EL (cell line): ENCODE measurements around the gene TMEM151B.

Experiments used
- DNase-seq: peaks from one replicate; pipeline ENCODE4 v3.0.0-alpha.2; 2016

TMEM151B gene

GRCh38 chr6:44233567-44234100, 36.6 kb upstream of the TMEM151B start:
- no peak for DNase-seq

- DNase-seq: peak; percentile 82
Observed at GRCh38 chr6:44234101-44235025, 35.9 kb upstream of the TMEM151B start.

GRCh38 chr6:44235269-44235668, 35.0 kb upstream of the TMEM151B start:
- DNase-seq: no peak

GRCh38 chr6:44235891-44236516, 34.2 kb upstream of the TMEM151B start:
- no peak for DNase-seq

DNA sequence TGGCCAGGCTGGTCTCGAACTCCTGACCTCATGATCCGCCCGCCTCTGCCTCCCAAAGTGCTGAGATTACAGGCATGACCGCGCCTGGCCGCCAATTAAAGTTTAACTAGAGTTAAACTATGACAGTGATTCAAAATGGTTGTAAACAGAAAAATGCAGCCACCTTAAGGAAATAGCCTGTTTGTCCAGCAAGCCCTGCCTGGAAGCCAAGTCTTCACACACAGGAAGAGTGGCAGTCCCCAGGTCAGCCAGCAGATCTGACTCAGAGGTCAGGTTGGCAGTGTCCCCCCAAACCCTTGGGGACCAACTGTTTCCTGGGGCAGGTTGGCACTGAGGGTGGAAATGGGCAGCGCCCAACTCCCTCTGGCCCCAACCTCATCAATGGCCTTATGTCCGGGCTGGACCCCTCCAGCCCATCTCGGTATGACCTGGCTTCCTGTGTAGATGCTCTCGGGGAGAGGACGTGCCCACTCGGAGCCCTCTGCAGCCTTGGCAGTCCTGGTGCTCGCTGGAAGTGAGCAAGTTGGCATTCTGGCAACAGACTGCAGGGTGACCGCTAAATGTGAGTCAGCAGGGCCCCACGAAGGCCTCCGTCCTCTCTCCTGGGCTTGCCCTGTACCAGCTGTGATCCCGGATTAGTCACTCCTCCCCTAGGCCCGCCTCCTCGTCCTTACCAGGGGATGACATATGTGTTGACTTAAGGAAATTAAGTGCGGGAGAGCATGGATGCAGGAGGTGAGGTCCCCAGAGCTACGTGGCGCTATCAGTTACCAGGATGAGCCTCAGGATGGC, 33.0 kb upstream of the TMEM151B start:
- peak; percentile 99 for DNase-seq

DNA sequence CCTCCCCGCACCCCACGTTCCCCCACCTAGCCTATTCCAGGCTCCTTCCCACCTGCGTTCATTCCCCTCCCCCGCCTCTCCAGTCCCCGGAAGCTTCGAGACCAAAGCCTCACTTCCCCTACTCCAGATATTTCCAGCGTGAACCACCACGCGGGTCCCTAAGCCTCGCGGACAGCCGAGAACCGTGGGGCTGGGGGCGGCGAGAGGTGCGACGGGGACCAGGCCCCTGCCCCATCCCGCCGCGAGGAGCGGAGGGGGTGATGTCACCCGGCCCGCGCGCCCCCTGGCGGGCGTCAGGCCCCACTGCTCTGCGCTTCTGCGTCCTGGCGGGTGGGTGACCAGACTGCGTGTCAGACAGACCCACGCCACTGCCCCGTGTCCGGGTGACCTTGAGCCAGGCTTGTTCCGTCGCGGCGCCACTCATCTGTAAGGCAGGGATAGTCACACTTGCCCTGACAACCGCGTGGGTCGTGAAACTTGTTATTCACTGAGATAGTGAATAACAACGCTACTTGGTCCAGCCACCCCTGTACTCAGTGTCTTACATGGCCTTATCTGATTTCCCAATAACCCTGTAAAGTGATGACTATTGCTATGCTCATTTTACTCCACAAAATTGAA, 32.3 kb upstream of the TMEM151B start:
- DNase-seq: peak; percentile 74

- no peak for DNase-seq
Observed at GRCh38 chr6:44238687-44239350, 31.4 kb upstream of the TMEM151B start.

GRCh38 chr6:44243345-44243744, 26.9 kb upstream of the TMEM151B start:
- DNase-seq: no peak

DNA sequence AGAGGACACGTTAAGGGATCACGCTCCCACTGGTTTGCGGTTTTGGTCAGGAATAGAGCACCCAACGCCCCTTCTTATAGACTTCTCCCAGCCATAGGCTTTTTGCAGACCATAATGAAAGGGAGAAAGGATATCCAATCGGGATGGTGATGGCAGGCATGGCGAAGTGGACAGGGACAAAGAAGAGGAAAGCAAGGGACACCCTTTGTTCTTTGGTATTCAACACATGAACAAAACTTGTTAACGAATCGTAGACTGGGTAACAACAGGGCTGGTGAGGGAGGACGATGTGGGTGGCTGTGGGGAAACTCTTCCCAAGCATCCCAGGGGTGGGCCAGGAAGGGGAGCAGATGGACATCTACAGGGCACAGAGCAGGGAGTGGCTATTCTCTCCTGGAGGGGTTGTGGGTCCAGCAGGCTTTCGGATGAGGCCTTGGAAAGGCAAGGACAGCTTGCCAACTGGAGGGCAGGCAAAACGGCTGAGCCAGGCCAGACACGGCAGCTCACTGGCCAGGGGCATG, 24.8 kb upstream of the TMEM151B start:
- no peak for DNase-seq

GRCh38 chr6:44245912-44246662, 24.2 kb upstream of the TMEM151B start:
- peak; percentile 84 for DNase-seq

GRCh38 chr6:44246663-44247337, 23.4 kb upstream of the TMEM151B start, which contains the start of gene HSP90AB1:
TSS of gene HSP90AB1 (plus strand) at chr6:44247101. CDS start at chr6:44248630, 1,529 bp downstream.
- DNase-seq: peak; percentile 98

- peak; percentile 59 for DNase-seq
Observed at GRCh38 chr6:44247338-44248302, 22.6 kb upstream of the TMEM151B start.

- no peak for DNase-seq
Observed at GRCh38 chr6:44248579-44248978, 21.7 kb upstream of the TMEM151B start.

DNA sequence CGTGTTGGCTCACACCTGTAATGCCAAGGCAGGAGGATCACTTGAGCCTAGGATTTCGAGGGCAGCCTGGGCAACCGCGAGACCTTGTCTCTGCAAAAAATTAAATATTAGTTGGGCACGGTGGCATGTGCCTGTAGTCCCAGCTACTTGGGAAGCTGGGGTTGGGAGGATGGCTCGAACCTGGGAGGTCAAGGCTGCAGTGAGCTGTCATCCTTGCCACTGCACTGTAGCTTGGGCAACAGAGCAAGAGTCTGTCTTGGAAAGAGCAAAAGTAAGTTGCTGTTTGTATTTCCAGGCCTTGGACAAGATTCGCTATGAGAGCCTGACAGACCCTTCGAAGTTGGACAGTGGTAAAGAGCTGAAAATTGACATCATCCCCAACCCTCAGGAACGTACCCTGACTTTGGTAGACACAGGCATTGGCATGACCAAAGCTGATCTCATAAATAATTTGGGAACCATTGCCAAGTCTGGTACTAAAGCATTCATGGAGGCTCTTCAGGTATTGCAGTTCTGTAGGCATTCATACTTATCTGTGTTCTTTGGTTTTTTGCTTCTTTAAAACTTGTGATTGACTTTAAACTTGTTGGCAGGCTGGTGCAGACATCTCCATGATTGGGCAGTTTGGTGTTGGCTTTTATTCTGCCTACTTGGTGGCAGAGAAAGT, 21.0 kb upstream of the TMEM151B start:
- DNase-seq: no peak

GRCh38 chr6:44250067-44250717, 20.1 kb upstream of the TMEM151B start:
- DNase-seq: no peak

- no peak for DNase-seq
Observed at GRCh38 chr6:44250718-44251123, 19.5 kb upstream of the TMEM151B start.

DNA sequence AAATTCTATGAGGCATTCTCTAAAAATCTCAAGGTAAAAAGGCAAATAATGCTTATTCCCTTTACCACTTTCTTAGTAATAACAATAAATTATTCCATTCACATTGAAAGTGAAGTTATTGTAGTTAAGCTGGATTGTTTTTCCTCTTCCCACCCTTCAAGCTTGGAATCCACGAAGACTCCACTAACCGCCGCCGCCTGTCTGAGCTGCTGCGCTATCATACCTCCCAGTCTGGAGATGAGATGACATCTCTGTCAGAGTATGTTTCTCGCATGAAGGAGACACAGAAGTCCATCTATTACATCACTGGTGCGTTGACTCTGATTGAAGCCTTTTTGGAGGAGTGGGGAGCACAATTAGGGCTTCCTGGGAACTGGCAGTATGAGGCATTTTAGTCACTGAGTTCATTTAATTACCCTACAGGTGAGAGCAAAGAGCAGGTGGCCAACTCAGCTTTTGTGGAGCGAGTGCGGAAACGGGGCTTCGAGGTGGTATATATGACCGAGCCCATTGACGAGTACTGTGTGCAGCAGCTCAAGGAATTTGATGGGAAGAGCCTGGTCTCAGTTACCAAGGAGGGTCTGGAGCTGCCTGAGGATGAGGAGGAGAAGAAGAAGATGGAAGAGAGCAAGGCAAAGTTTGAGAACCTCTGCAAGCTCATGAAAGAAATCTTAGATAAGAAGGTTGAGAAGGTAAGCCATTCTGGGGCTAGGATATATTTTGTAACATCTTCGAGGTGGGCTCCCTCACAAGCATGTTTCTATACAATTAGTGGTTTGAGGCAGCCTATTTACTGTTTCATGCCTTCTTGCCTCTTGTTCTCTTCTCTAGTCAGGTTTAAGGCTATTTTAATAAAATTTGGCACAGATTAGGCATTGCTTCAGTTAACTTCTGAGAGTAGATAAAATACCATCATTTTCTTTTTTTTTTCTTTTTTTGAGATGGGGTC, 18.4 kb upstream of the TMEM151B start:
- no peak for DNase-seq
